Activated B cell treated with CpG ODN at 0.5 μM for 24 hours (primary cell): ENCODE data around the gene SMIM21. TPM values are rescaled to one million over a fixed set of nuclear protein-coding genes. Genes with fewer than 3 reads are reported as not detected.

Experiments
- ATAC-seq: fragments of 200-7000 bp; cut with Tn5 transposase; one replicate; pipeline ENCODE4 v1.10.0; 2021; ENCODE audit warnings: low read depth, mild to moderate bottlenecking, moderate library complexity
- CTCF ChIA-PET: fragments of 350-600 bp; sonication (Branson Sonifier 250); formaldehyde crosslinking; loops from one replicate; lab custom pipeline; 2021; ENCODE audit warnings: antibody characterized with exemption; lab: Charles Lee
- POLR2A ChIA-PET: fragments of 350-600 bp; sonication (Branson Sonifier 250); formaldehyde crosslinking; loops from one replicate; lab custom pipeline; 2021; ENCODE audit warnings: antibody characterized with exemption; lab: Charles Lee
- DNase-seq: peaks from one replicate; pipeline ENCODE4 v3.0.0; 2022
- H3K27ac Mint-ChIP-seq: one replicate; pipeline ENCODE4 v1.8.0; 2020; ENCODE audit warnings: mixed read lengths
- H3K27me3 Mint-ChIP-seq: one replicate; pipeline ENCODE4 v1.8.0; 2021; ENCODE audit warnings: mixed read lengths
- H3K36me3 Mint-ChIP-seq: one replicate; pipeline ENCODE4 v1.8.0; 2021; ENCODE audit warnings: low read depth, mixed read lengths
- H3K4me1 Mint-ChIP-seq: one replicate; pipeline ENCODE4 v1.8.0; 2021; ENCODE audit warnings: mixed read lengths
- H3K4me3 Mint-ChIP-seq: one replicate; pipeline ENCODE4 v1.8.0; 2020; ENCODE audit warnings: mild to moderate bottlenecking, mixed read lengths
- H3K9me3 Mint-ChIP-seq: one replicate; pipeline ENCODE4 v1.8.0; 2020; ENCODE audit warnings: mixed read lengths
- CTCF ChIP-seq: fragments of 200-600 bp; IDR thresholded peaks from one replicate; pipeline ENCODE4 v1.8.0; 2022; ENCODE audit warnings: antibody characterized with exemption, mild to moderate bottlenecking
- intact Hi-C: fragments of 100-400 bp; cut with micrococcal nuclease; formaldehyde crosslinking; loops from one replicate; pipeline ENCODE4 v1.15.1; 2024
- total RNA-seq: library from RNA; stranded (reverse); gene quantifications from 2 replicates; pipeline ENCODE4 v1.2.3, GENCODE V29; 2022

SMIM21 gene
- total RNA-seq, 1 donor from 2014 or later, result not detected

GRCh38 chr18:75407468-75408437, 19.8 kb downstream of the SMIM21 start:
- ATAC-seq, result no peak
- ChIA-PET CTCF (no interaction called here), POLR2A (no interaction called here)
- no peaks in the 10 kb centered on the region for H3K9me3 Mint-ChIP-seq
- intact Hi-C loops, result no loop called here
- no peak for DNase-seq
- no peak for TF ChIP-seq CTCF
- H3K27ac Mint-ChIP-seq, result no peak overlapping the region
- H3K4me3 Mint-ChIP-seq, result no peak overlapping the region
- H3K4me1 Mint-ChIP-seq, result no peaks in the 10 kb centered on the region
- no peaks in the 10 kb centered on the region for H3K36me3 Mint-ChIP-seq
- H3K27me3 Mint-ChIP-seq, result no peaks in the 10 kb centered on the region

GRCh38 chr18:75406491-75407445, 20.7 kb downstream of the SMIM21 start:
- CTCF ChIA-PET, result no interaction called here
- ATAC-seq, result no peak
- DNase-seq, result no peak
- TF ChIP-seq CTCF, result no peak
- H3K4me1 Mint-ChIP-seq, result no peaks in the 10 kb centered on the region
- POLR2A ChIA-PET, result no interaction called here
- H3K27me3 Mint-ChIP-seq, result peaks cover 5% of the 10 kb centered on the region
- H3K4me3 Mint-ChIP-seq, result no peak overlapping the region
- H3K9me3 Mint-ChIP-seq, result no peaks in the 10 kb centered on the region
- intact Hi-C loops, result no loop called here
- H3K36me3 Mint-ChIP-seq, result no peaks in the 10 kb centered on the region
- no peak overlapping the region for H3K27ac Mint-ChIP-seq

- Mint-ChIP-seq H3K4me3 (no peak overlapping the region), H3K36me3 (no peaks in the 10 kb centered on the region), H3K27ac (no peak overlapping the region), H3K9me3 (no peaks in the 10 kb centered on the region), H3K4me1 (no peaks in the 10 kb centered on the region), H3K27me3 (peaks cover 5% of the 10 kb centered on the region)
- TF ChIP-seq CTCF, result no peak
- intact Hi-C loops, result no loop called here
- ChIA-PET POLR2A (no interaction called here), CTCF (no interaction called here)
- ATAC-seq (no peak), DNase-seq (no peak)
Measured at GRCh38 chr18:75405351-75405750, 22.2 kb downstream of the SMIM21 start.

- Mint-ChIP-seq H3K27me3 (peaks cover 5% of the 10 kb centered on the region), H3K4me1 (no peaks in the 10 kb centered on the region), H3K27ac (no peak overlapping the region), H3K9me3 (no peaks in the 10 kb centered on the region), H3K36me3 (no peaks in the 10 kb centered on the region), H3K4me3 (no peak overlapping the region)
- ChIA-PET POLR2A (no interaction called here), CTCF (no interaction called here)
- TF ChIP-seq CTCF, result no peak
- intact Hi-C loops, result no loop called here
- ATAC-seq (no peak), DNase-seq (no peak)
Measured at GRCh38 chr18:75400366-75400765, 27.1 kb downstream of the SMIM21 start.

- H3K4me1 Mint-ChIP-seq, result no peaks in the 10 kb centered on the region
- no peaks in the 10 kb centered on the region for H3K36me3 Mint-ChIP-seq
- no peak overlapping the region for H3K27ac Mint-ChIP-seq
- H3K9me3 Mint-ChIP-seq, result no peaks in the 10 kb centered on the region
- no peak for ATAC-seq
- POLR2A ChIA-PET, result no interaction called here
- no peaks in the 10 kb centered on the region for H3K27me3 Mint-ChIP-seq
- no peak for DNase-seq
- CTCF ChIA-PET, result no interaction called here
- intact Hi-C loops, result no loop called here
- no peak overlapping the region for H3K4me3 Mint-ChIP-seq
- TF ChIP-seq CTCF, result no peak
Measured at GRCh38 chr18:75395137-75395536, 32.4 kb downstream of the SMIM21 start.
